ENCODE results near the gene ATOH8.

Gene ATOH8

DNA sequence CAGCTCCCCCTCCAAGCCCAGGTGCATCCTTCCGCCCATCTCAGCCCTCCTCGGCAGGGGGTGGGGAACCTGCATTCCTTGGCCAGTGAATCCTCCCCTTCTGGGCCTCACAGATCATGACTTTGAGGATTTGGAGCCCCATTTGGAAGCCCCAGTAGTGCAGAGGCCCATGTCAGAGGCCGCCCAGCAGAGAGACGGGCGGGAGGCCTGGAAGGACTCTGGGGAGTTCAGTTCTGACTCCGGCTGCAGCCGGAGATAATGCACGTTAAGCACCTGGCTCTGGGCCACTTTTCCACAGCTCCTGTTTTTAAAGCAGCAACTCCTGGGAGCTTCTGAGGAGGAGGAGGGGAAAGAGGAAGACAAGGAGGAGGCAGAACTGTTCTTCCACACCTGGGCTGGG, 14.9 kb downstream of the ATOH8 start:
- Histone ChIP-seq H4K20me1 (ENCODE audit: insufficient read depth, low read length) (0 out of 2 replicates have a peak, but pooled peaks cover 3% of the 10 kb centered on the region), H3K4me2 (ENCODE audit: insufficient read depth, low read length) (no peak overlapping the region), H3K36me3 (ENCODE audit: insufficient read depth, low read length) (no peaks in the 10 kb centered on the region), H3K27ac (ENCODE audit: low read length) (no peak overlapping the region), H3K27me3 (ENCODE audit: insufficient read depth, low read length, poor library complexity) (no peaks in the 10 kb centered on the region), H3K9me3 (ENCODE audit: insufficient read depth, low read length, severe bottlenecking) (no peaks in the 10 kb centered on the region), H3K4me3 (ENCODE audit: low read depth in 1 of 2, low read length in 2 of 2) (no peak overlapping the region), H3K9ac (ENCODE audit: low read depth, low read length) (no peak overlapping the region), H3K79me2 (ENCODE audit: insufficient read depth, low read length) (no peaks in the 10 kb centered on the region), H2AFZ (ENCODE audit: low read depth, low read length) (no peak overlapping the region), H3K4me1 (ENCODE audit: insufficient read depth, low read length) (no peaks in the 10 kb centered on the region)
- ATAC-seq (ENCODE audit: insufficient read depth, low read depth) = no peak
- DNase-seq = no peak
- no peak for TF ChIP-seq EZH2 (IDR thresholded peaks at IDR 0.05; ENCODE audit: borderline replicate concordance, low read depth, low read length, severe bottlenecking)
- TF ChIP-seq, protein P1, sequence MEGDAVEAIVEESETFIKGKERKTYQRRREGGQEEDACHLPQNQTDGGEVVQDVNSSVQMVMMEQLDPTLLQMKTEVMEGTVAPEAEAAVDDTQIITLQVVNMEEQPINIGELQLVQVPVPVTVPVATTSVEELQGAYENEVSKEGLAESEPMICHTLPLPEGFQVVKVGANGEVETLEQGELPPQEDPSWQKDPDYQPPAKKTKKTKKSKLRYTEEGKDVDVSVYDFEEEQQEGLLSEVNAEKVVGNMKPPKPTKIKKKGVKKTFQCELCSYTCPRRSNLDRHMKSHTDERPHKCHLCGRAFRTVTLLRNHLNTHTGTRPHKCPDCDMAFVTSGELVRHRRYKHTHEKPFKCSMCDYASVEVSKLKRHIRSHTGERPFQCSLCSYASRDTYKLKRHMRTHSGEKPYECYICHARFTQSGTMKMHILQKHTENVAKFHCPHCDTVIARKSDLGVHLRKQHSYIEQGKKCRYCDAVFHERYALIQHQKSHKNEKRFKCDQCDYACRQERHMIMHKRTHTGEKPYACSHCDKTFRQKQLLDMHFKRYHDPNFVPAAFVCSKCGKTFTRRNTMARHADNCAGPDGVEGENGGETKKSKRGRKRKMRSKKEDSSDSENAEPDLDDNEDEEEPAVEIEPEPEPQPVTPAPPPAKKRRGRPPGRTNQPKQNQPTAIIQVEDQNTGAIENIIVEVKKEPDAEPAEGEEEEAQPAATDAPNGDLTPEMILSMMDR (IDR thresholded peaks at IDR 0.05; ENCODE audit: borderline replicate concordance, extremely low read depth, low read length, poor library complexity, severe bottlenecking) = no peak

DNA sequence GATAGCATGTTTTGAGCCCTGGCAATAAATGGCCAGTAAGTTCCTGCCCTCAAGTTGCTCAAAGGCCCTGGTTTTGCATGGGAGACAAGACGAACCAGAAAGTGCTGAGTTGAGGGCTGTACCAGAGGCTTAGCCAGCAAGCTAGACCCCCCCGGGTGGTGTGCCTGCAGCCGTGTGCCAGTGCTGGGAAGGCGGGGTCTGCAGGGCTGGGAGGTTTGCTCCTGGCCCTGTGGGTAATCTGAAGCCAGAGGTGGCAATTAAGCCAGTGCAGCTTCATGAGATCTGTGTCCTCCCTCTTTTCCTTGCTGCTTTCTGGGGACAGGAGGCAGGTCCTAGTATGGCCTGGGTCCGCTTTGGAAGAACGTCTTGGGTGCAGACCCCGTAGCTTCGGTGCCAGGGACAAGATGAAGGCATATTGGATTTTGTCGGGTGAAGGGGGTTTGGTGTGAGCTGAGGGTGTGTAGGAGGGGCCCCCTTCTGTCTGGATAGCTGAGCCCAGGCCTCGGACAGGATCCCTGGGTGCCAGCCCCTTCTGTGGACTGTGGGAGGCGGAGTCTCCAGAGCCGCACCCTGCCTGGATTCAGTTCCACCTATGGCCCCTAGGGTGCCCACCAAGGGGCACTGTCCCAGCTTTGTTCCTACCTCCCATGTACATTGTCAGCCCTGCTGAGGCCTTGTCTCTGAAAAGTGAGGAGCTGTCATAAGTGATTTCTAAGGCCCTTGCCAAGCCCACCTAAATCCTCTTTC, 15.6 kb downstream of the ATOH8 start:
- no peak overlapping the region for H3K27ac ChIP-seq (ENCODE audit: low read length)

DNA sequence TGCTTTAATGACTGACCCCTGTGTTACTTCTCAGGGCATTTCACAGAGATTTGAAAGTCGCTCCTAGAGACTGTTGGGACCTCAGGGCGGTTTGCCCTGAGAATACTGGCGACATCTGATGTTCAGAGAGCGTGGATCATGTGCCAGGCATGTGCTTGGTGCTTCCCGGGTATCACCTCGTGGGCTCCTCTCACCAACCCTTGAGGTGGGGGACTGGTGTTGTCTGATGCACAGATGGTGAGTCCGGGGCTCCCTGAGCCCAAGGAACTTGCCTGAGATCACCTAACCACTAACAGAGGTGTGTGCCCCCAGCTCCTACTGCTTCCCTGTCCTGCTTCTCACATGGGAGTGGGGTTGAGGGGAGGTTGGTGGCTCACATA, 16.2 kb downstream of the ATOH8 start:
- Histone ChIP-seq H3K4me2 (ENCODE audit: insufficient read depth, low read length) (no peak overlapping the region), H3K9me3 (ENCODE audit: insufficient read depth, low read length, severe bottlenecking) (no peaks in the 10 kb centered on the region), H3K36me3 (ENCODE audit: insufficient read depth, low read length) (no peaks in the 10 kb centered on the region), H3K27ac (ENCODE audit: low read length) (no peak overlapping the region), H3K4me3 (ENCODE audit: low read depth in 1 of 2, low read length in 2 of 2) (no peak overlapping the region), H4K20me1 (ENCODE audit: insufficient read depth, low read length) (0 out of 2 replicates have a peak, but pooled peaks cover 3% of the 10 kb centered on the region), H3K4me1 (ENCODE audit: insufficient read depth, low read length) (no peaks in the 10 kb centered on the region), H3K27me3 (ENCODE audit: insufficient read depth, low read length, poor library complexity) (peaks cover 6% of the 10 kb centered on the region), H2AFZ (ENCODE audit: low read depth, low read length) (no peak overlapping the region), H3K79me2 (ENCODE audit: insufficient read depth, low read length) (no peaks in the 10 kb centered on the region), H3K9ac (ENCODE audit: low read depth, low read length) (no peak overlapping the region)
- no peak for ATAC-seq (ENCODE audit: insufficient read depth, low read depth)
- TF ChIP-seq, protein P1 (IDR thresholded peaks at IDR 0.05; ENCODE audit: borderline replicate concordance, extremely low read depth, low read length, poor library complexity, severe bottlenecking) = no peak
- TF ChIP-seq EZH2 (IDR thresholded peaks at IDR 0.05; ENCODE audit: borderline replicate concordance, low read depth, low read length, severe bottlenecking) = no peak
- DNase-seq = no peak

More for the DNA sequence above, 15.6 kb downstream of the ATOH8 start:
- H3K4me2 ChIP-seq (ENCODE audit: insufficient read depth, low read length) = no peak overlapping the region
- TF ChIP-seq, protein P1 (IDR thresholded peaks at IDR 0.05; ENCODE audit: borderline replicate concordance, extremely low read depth, low read length, poor library complexity, severe bottlenecking) = peak; percentile 48
- no peak for TF ChIP-seq EZH2 (IDR thresholded peaks at IDR 0.05; ENCODE audit: borderline replicate concordance, low read depth, low read length, severe bottlenecking)
- H3K9ac ChIP-seq (ENCODE audit: low read depth, low read length) = no peak overlapping the region
- H3K79me2 ChIP-seq (ENCODE audit: insufficient read depth, low read length) = no peaks in the 10 kb centered on the region
- H3K4me3 ChIP-seq (ENCODE audit: low read depth in 1 of 2, low read length in 2 of 2) = no peak overlapping the region
- peak; percentile 80 for ATAC-seq (ENCODE audit: insufficient read depth, low read depth)
- H3K4me1 ChIP-seq (ENCODE audit: insufficient read depth, low read length) = no peaks in the 10 kb centered on the region
- no peaks in the 10 kb centered on the region for H3K9me3 ChIP-seq (ENCODE audit: insufficient read depth, low read length, severe bottlenecking)
- H3K27me3 ChIP-seq (ENCODE audit: insufficient read depth, low read length, poor library complexity) = peaks cover 5% of the 10 kb centered on the region
- no peaks in the 10 kb centered on the region for H3K36me3 ChIP-seq (ENCODE audit: insufficient read depth, low read length)
- H4K20me1 ChIP-seq (ENCODE audit: insufficient read depth, low read length) = 0 out of 2 replicates have a peak, but pooled peaks cover 3% of the 10 kb centered on the region
- no peak overlapping the region for H2AFZ ChIP-seq (ENCODE audit: low read depth, low read length)
- DNase-seq = peak; percentile 26

Data from DND-41 (cell line).